Keratinocyte (primary cell): ENCODE results near the gene TTC4. TPM values are rescaled to one million over a fixed set of nuclear protein-coding genes. Genes with fewer than 3 reads are reported as not detected.

Source experiments
- DNase-seq: peaks from one replicate; pipeline ENCODE4 v3.0.0-alpha.2; 2011; ENCODE audit warnings: low read depth, missing footprints, low spot score
- FAIRE-seq: peaks from 2 replicates; lab custom pipeline; 2011; peaks lifted over from hg19 to GRCh38; lab: Jason Lieb, UNC
- H2AFZ ChIP-seq: 2 replicates; pipeline ENCODE4 v1.6.0; 2012; ENCODE audit warnings: low read length, control low read depth, inconsistent platforms; ENCODE audit not compliant: control insufficient read depth
- H3K27ac ChIP-seq: 2 replicates; pipeline ENCODE4 v1.5.1; 2011; ENCODE audit warnings: low read length; ENCODE audit not compliant: control insufficient read depth, insufficient read depth
- H3K27me3 ChIP-seq: 3 replicates; pipeline ENCODE4 v1.6.0; 2011; ENCODE audit warnings: low read length; ENCODE audit not compliant: control insufficient read depth, insufficient read depth; ENCODE audit errors: extremely low read depth
- H3K36me3 ChIP-seq, 2 experiments: 2 replicates in 1 of 2; 3 replicates in 1 of 2; pipeline ENCODE4 v1.5.1; 2011; ENCODE audit warnings: low read length in 2 of 2, mild to moderate bottlenecking in 1 of 2; ENCODE audit not compliant: control insufficient read depth in 2 of 2, insufficient read depth in 2 of 2; ENCODE audit errors: extremely low read depth in 1 of 2
- H3K4me1 ChIP-seq: 3 replicates; pipeline ENCODE4 v1.5.1; 2011; ENCODE audit warnings: low read length; ENCODE audit not compliant: control insufficient read depth, insufficient read depth; ENCODE audit errors: extremely low read depth
- H3K4me2 ChIP-seq: 3 replicates; pipeline ENCODE4 v1.6.0; 2011; ENCODE audit warnings: low read depth, low read length; ENCODE audit not compliant: control insufficient read depth, insufficient read depth; ENCODE audit errors: extremely low read depth
- H3K4me3 ChIP-seq, 3 experiments: fragments of 200-600 bp in 1 of 3; sonication (generic) in 1 of 3; 2 replicates in 2 of 3; 3 replicates in 1 of 3; pipeline ENCODE4 v1.5.1; 2011 to 2016; ENCODE audit warnings: low read length in 3 of 3, mild to moderate bottlenecking in 3 of 3, control low read depth in 2 of 3, inconsistent platforms in 1 of 3, low read depth in 1 of 3, mixed read lengths in 1 of 3, mixed run types in 1 of 3, moderate library complexity in 1 of 3; ENCODE audit not compliant: control insufficient read depth in 2 of 3, insufficient read depth in 2 of 3; ENCODE audit errors: extremely low read depth in 1 of 3
- H3K79me2 ChIP-seq: 2 replicates; pipeline ENCODE4 v1.6.0; 2012; ENCODE audit warnings: low read length; ENCODE audit not compliant: control insufficient read depth, insufficient read depth
- H3K9ac ChIP-seq: 3 replicates; pipeline ENCODE4 v1.6.0; 2011; ENCODE audit warnings: low read length; ENCODE audit not compliant: control insufficient read depth, insufficient read depth; ENCODE audit errors: extremely low read depth
- H3K9me1 ChIP-seq: 3 replicates; pipeline ENCODE4 v1.6.0; 2011; ENCODE audit warnings: low read length; ENCODE audit not compliant: control insufficient read depth, insufficient read depth; ENCODE audit errors: extremely low read depth
- H3K9me3 ChIP-seq: 2 replicates; pipeline ENCODE4 v1.5.1; 2012; ENCODE audit warnings: low read depth, low read length; ENCODE audit not compliant: control insufficient read depth
- H4K20me1 ChIP-seq: 3 replicates; pipeline ENCODE4 v1.6.0; 2011; ENCODE audit warnings: low read length; ENCODE audit not compliant: control insufficient read depth, insufficient read depth; ENCODE audit errors: extremely low read depth
- EZH2 ChIP-seq: IDR thresholded peaks from one replicate; pipeline ENCODE4 v1.6.1; 2012; ENCODE audit warnings: inconsistent platforms, mild to moderate bottlenecking, low read length, moderate library complexity
- dilution Hi-C: fragments of 300-500 bp; cut with MboI; formaldehyde crosslinking; loops from one replicate; pipeline ENCODE4 v1.7.0; 2020; ENCODE audit warnings: low sequenced_read_pairs; ENCODE audit not compliant: extremely low pct_ligation_motif_present
- polyA plus RNA-seq, 5 experiments: library from polyadenylated mRNA; depleted of rRNA in 3 of 5; stranded (reverse) in 3 of 5; stranded (forward) in 1 of 5; unstranded in 1 of 5; fragments of >200 nt; gene quantifications; 1 replicate in 1 of 5; 2 replicates in 3 of 5; 3 replicates in 1 of 5; pipeline versions ENCODE4 v1.2.1 to v1.2.3, GENCODE V29; 2011 to 2012; ENCODE audit warnings: missing spikeins in 2 of 5, low read depth in 1 of 5, low replicate concordance in 1 of 5
- TF ChIP-seq, protein P1 (sequence below), 3 experiments: IDR thresholded peaks in 1 of 3; conservative IDR thresholded peaks in 1 of 3; optimal IDR thresholded peaks in 1 of 3; 2 replicates in 2 of 3; 3 replicates in 1 of 3; pipeline versions ENCODE3 to v1.5.1; 2011; ENCODE audit warnings: low read length in 3 of 3, mild to moderate bottlenecking in 3 of 3, moderate library complexity in 2 of 3, control low read depth in 1 of 3, inconsistent platforms in 1 of 3; ENCODE audit not compliant: insufficient read depth in 2 of 3; ENCODE audit errors: extremely low read depth in 1 of 3

TTC4 gene
- polyA plus RNA-seq, 1 donor (not counting 4 experiments of a cell fraction or from before 2014, with no cell fraction given), result 40.3 TPM

DNA sequence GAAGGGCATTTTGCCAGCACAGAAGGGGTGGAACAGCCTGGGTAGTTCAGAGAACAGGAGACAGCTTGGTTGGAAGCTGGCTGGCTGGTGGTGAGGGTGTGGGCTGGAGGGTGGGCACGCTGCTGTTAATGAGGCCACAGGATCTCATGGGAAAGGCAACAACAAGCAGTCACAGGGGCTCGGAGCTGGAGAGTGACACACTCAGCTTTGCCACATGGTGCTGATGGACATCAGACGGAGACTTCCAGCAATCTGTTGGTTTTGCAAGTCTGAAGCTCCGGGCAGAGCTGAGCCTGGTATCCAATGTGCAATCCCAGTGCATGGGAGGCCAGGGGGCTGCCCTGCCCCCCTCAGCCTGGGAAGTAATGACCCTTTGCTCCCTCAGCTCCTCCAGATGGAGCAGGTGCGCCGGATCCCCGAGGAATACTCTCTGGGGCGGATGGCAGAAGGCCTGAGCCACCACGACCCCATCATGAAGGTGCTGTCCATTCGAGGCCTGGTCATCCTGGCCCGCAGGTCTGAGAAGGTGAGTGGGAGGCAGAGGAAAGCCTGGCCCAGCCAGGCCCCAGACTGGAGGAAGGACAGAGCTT, 15.6 kb upstream of the TTC4 start:
- no peaks in the 10 kb centered on the region for H4K20me1 ChIP-seq
- TF ChIP-seq, protein P1, sequence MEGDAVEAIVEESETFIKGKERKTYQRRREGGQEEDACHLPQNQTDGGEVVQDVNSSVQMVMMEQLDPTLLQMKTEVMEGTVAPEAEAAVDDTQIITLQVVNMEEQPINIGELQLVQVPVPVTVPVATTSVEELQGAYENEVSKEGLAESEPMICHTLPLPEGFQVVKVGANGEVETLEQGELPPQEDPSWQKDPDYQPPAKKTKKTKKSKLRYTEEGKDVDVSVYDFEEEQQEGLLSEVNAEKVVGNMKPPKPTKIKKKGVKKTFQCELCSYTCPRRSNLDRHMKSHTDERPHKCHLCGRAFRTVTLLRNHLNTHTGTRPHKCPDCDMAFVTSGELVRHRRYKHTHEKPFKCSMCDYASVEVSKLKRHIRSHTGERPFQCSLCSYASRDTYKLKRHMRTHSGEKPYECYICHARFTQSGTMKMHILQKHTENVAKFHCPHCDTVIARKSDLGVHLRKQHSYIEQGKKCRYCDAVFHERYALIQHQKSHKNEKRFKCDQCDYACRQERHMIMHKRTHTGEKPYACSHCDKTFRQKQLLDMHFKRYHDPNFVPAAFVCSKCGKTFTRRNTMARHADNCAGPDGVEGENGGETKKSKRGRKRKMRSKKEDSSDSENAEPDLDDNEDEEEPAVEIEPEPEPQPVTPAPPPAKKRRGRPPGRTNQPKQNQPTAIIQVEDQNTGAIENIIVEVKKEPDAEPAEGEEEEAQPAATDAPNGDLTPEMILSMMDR (optimal IDR thresholded peaks at IDR 0.05 in 1 of 3, IDR thresholded peaks at IDR 0.05 in 1 of 3, conservative IDR thresholded peaks at IDR 0.05 in 1 of 3; ENCODE audit: extremely low read depth in 1 of 3, insufficient read depth in 2 of 3, low read length in 3 of 3), result no peak
- H3K27me3 ChIP-seq, result peaks cover 6% of the 10 kb centered on the region
- DNase-seq (no peak), FAIRE-seq (no peak)
- H3K9me3 ChIP-seq, result no peaks in the 10 kb centered on the region
- H3K4me2 ChIP-seq, result no peak overlapping the region
- dilution Hi-C loops, result no loop called here
- no peak overlapping the region for H3K27ac ChIP-seq
- no peak overlapping the region for H3K9ac ChIP-seq
- H2AFZ ChIP-seq, result no peak overlapping the region
- no peaks in the 10 kb centered on the region for H3K36me3 ChIP-seq
- no peak overlapping the region for H3K4me3 ChIP-seq
- H3K79me2 ChIP-seq, result no peaks in the 10 kb centered on the region
- H3K9me1 ChIP-seq, result no peaks in the 10 kb centered on the region
- no peaks in the 10 kb centered on the region for H3K4me1 ChIP-seq

GRCh38 chr1:54701066-54701465, 14.6 kb upstream of the TTC4 start:
- no peaks in the 10 kb centered on the region for H3K9me1 ChIP-seq
- H2AFZ ChIP-seq, result no peak overlapping the region
- no peak for TF ChIP-seq EZH2
- TF ChIP-seq, protein P1 (optimal IDR thresholded peaks at IDR 0.05 in 1 of 3, IDR thresholded peaks at IDR 0.05 in 1 of 3, conservative IDR thresholded peaks at IDR 0.05 in 1 of 3; ENCODE audit: extremely low read depth in 1 of 3, insufficient read depth in 2 of 3, low read length in 3 of 3), result no peak
- no peak overlapping the region for H3K4me2 ChIP-seq
- H3K27me3 ChIP-seq, result peaks cover 6% of the 10 kb centered on the region
- no peaks in the 10 kb centered on the region for H4K20me1 ChIP-seq
- H3K4me3 ChIP-seq, result no peak overlapping the region
- no peaks in the 10 kb centered on the region for H3K79me2 ChIP-seq
- H3K27ac ChIP-seq, result no peak overlapping the region
- H3K4me1 ChIP-seq, result no peaks in the 10 kb centered on the region
- DNase-seq, result no peak
- dilution Hi-C loops, result no loop called here
- no peaks in the 10 kb centered on the region for H3K9me3 ChIP-seq
- H3K9ac ChIP-seq, result no peak overlapping the region
- no peak for FAIRE-seq
- no peaks in the 10 kb centered on the region for H3K36me3 ChIP-seq
